Femur (tissue), 1 donor: ENCODE measurements around the gene CFAP54.
A peak's percentile ranks its signal among the peaks of the same experiment; 100 is the strongest.
"Not testable (repeated sequence)": the region's sequence is repeated elsewhere in the genome, so short reads cannot be mapped to it uniquely, and the experiment has no call there.

ENCODE experiments used
- DNase-seq: peaks from one replicate; pipeline ENCODE4 v3.0.0-alpha.2; 2017

Gene CFAP54

DNA sequence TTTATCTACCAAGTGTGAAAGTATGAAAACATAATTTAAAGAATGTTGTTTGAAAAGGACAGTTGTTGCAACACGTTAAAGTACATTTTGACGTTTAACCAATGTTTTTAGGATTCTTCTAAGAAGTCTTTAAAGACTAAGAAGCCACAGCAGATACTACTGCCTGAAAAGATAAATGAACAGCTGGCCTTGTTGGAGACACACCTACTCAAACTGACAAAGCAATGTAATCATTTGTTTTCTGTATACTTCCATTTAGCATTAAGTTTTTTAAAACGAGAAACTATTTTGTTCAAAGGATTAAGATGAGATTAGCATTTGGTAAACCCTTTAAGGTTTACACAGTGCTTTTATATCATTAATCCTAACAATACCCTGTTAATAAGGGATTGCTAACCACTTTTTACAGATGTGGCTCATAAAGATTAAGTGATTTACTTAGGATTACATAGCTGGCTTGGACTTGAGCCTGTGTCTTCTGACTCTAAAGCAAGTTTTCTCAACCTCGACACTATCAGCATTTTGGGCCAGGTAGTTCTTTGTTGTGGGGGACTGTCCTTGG is 134.4 kb downstream of the CFAP54 start:
- DNase-seq: no peak

DNA sequence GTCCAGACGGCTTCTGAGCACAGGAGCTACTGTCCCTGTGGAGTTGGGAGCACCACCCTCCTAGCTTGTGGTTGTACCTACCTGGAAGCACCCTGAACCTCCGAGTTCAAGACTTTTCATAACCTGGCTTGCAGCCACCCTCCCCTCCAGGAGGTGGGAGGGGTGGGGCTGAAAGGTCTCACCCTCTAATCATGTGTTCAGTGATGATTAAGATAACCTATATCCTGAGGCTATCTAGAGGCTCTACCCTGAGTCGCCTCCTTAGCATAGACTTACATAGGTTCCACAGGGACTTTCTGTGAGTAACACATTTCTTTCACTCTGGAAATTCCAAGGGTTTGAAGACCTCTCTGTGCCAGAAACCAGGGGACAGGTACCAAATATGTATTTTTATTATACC is 146.5 kb downstream of the CFAP54 start:
- DNase-seq: no peak

DNA sequence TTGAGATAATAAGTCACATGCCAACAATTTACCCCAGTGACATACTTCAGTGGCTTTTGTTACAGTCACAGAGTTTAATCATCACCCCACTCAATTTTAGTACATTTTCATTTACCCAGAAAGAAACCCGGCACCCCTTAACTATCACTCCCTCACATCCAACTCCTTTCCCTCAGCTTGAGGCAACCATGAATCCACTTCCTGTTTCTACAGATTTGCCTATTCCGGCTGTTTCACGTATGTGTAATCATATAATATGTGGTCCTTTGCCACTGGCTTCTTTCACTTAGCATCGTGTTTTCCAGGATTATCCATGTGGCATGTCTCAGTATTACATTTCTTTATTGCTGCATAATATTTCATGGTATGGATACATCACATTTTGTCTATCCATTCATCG is 147.5 kb downstream of the CFAP54 start:
- DNase-seq: no peak

DNA sequence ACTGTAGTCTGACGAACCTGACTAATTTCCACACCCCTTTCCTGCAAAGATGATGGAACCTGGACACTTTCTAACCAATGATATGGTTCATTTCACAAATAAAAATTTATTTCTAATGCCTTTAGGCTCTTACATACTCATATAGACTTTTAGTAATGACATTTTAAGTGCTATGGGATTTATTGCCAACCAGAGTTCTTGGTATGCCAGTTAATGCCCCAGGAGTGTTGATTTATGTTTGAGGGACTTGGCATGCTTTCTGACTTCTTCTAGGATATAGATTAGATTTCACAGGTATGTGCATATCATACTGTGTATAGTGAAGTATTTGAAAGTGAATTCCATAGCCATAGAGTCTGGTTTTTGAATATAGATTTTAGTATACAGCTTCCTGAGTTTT is 159.5 kb downstream of the CFAP54 start:
- no peak for DNase-seq

DNA sequence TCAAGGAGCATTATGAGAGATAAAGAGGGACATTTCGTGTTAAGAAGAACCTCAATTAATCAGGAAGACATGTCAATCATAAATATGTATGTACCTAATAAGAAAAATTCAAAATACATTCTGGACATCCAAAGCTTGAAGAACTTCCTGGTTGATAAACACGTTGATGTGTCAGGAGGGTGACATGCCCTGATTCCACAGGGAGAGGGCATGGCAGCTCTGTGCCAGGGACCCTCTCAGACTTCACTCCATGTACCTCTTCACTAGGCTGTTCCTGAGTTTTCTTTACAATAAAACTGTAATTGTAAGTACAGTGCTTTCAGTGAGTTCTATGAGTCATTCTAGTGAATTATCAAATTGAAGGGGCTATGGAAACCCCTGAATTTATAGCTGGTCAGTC is 163.5 kb downstream of the CFAP54 start:
- no peak for DNase-seq

DNA sequence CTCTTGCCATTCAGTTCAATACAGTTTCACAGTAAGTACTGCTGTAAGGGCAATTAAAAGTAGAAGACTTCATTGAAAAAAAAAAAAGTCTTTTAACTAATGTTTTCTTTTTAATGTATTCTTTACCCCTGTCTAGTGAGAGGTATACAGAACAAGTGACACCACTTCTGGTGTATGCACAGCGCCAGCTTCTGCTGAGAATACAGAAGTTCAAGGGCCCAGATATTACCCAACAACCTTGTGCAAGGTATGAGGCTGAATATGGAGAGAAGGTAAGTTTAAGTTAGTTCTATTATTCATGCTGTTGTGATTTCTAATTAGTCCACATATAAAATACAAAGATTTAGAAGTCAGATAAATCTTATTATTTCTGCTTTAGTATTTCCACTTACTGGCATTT is 168.7 kb downstream of the CFAP54 start:
- DNase-seq: no peak

DNA sequence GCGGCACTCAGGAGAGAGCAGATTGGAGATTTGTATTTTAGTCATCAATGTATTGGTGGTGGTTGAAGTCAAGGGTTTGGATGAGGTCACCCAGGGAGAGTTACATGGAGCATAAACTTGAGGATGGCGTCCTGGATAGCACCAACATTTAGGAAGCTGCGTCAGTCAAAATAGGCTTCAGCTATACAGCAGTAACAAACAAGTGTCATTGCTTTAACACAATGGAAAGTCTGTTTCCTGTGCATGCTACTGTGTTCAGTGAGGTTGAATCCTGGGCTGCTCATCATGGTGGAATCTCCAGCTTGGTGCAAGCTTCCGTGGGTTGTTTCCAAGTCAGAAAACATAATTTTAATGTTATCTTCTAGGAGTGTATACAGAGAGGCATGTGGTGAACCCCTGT is 180.4 kb downstream of the CFAP54 start:
- DNase-seq: no peak

DNA sequence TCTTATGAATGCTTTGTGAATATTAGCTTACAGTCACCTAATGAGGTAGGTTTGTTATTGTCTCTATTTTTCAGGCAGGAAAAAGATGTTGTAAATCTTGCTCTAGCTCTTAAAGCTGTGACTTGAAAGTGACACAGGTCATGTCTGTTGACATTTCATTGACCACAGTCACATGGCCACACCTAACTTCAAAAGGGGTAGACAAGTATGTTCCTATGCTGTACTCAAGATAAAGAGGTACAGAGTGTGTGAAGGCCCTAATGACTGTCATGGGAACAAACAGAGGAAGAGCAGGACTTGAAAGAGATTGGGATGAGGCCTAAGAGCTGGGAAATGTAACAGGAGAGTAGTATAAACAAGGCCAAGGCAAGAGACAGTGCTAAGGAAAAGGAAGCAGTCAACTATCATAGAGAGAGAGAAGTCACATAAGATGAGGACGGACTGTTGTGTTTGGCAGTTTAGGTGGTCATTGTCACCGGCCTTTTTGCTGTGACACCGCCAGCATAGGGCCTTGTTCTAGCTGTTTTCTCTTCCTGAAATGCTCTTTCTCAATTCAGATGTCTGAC is 181.0 kb downstream of the CFAP54 start:
- no peak for DNase-seq

DNA sequence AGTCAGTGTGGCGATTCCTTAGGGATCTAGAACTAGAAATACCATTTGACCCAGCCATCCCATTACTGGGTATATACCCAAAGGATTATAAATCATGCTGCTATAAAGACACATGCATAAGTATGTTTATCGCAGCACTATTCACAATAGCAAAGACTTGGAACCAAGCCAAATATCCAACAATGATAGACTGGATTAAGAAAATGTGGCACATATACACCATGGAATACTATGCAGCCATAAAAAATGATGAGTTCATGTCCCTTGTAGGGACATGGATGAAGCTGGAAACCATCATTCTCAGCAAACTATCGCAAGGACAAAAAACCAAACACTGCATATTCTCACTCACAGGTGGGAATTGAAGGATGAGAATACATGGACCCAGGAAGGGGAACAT is 186.1 kb downstream of the CFAP54 start:
- not testable (repeated sequence) for DNase-seq

DNA sequence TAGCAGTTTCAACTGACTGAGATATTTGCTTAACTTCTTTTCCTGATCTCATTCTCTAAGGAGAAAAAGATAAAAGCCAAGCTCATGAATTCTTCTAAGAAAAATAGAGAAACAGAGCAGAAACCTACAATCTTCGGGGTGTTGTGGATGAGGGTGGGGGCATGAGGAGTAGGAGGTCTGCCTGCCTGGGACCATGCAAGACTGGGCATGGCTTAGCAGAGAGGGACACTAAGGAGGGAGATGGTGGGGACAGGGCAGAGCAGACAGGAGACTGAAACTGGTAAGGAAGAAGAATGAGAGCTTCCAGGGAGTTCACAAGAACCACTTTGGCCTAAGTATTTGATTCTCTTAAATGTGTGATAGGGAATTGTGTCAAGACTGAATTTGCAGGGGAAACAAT is 188.0 kb downstream of the CFAP54 start:
- no peak for DNase-seq

DNA sequence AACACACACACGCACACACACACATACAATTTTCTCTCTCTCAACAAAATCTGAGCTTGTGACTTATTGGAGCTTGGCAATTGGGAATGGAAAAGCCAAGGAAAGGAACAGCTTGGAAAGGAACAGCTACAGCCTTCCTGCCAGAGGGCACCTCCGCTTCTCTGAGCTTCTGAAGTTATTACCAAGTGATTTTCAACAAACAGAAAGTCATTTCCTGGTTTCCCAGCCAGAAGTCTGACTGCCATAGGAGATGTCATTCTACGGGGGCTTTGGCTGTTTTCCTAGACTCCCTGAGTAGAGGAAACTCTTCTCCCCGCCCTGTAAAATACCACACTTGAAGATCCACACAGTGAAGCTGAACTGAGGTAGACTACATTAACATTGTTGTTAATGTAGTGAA is 198.3 kb downstream of the CFAP54 start:
- DNase-seq: peak; percentile 19

DNA sequence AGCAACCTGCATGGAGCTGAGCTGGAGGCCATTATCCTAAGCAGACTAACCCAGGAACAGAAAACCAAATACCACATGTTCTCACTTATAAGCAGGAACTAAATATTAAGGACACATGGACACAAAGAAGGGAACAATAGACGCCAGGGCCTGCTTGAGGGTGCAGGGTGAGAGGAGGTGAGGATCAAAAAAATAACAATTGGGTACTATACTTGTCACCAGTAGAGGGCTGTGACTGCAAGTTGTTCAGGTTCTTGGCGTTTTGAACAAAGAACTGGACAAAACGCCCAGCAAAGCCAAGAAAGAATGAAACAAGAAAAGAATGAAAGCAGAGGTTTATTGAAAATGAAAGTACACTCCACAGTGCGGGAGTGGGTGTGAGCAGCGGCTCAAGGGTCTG is 209.1 kb downstream of the CFAP54 start:
- no peak for DNase-seq

DNA sequence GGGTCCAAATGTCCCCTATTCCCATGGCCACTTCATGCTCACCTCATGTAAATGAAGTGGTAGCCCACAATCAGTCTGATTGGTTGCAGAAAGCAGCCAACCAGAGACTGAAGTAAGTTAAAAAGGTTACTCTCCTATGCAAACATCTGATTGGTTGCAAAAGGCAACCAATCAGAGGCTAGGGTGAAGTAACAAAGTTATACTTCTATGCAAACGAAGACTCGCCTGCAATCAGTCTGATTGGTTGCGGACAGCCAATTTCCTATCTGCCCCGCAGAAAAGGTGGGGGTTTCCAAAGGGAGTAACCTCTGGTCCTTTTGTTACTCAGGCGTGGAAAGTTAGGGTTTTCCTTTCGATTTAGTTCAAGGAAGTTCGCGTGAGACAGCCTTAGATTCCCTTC is 209.6 kb downstream of the CFAP54 start:
- DNase-seq: no peak

DNA sequence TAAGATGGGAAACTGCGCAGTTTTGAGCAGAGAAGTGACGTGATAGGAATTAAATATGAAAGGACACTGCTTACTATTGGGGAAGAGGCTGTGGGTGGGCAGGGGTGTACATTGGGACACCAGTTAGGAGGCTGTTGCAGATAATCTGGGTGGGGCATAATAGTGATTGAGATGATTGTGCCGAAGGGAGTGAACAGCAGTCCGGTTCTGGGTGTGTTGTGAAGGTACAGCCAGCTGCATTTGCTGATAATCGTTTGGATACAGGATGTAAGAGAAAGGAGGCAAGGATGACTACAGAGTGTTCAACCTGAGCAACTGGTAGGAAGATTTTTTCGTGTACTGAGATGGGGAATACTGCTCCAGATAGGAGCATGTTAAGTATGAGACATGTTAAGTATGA is 212.5 kb downstream of the CFAP54 start:
- DNase-seq: no peak

DNA sequence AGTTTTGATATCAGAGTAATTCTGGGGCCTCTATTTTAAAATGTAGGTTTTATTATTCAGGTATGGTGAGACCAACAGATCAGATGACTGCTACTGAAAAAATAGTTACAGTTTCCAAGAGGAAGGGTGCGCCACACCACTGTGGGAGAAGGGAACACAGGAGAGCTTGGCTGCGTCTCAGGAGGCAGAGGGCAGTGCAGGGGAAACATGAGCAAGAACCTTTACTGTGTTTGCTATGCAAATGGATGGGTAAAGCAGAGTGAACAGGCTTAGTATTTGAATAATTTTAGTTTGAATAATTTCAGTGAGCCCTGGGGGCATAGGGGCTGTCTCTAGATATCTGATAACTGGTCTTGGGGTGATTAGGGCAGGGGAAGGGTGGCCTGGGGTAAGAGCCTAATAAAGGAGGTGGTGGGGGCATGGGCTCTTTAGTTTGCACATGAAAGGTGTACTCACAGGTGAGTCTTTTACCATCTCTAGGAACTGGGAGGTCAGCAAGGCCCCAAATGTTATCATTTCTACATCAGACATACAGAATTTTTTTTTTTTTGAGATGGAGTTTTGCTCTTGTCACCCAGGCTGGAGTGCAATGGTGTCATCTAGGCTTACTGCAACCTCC is 220.9 kb downstream of the CFAP54 start:
- DNase-seq: no peak

DNA sequence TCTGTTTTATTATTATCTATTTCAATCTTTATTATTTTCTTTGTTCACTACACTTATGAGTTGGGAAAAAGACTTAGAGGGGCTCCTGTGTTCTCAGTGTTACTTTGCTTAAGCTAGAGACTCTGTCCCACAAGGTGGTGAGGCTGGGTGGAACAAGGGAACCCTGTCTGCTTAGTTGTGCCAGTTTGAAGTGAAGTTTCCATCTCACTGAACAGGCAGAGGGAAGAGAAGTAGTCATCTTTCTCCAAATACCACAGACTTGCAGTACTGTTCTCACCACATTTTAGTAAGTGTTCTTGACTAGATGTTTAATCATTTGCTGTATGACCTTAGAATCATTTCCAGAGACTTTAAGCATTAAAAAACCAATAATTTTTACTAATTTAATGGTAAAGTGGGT is 222.0 kb downstream of the CFAP54 start:
- DNase-seq: no peak

DNA sequence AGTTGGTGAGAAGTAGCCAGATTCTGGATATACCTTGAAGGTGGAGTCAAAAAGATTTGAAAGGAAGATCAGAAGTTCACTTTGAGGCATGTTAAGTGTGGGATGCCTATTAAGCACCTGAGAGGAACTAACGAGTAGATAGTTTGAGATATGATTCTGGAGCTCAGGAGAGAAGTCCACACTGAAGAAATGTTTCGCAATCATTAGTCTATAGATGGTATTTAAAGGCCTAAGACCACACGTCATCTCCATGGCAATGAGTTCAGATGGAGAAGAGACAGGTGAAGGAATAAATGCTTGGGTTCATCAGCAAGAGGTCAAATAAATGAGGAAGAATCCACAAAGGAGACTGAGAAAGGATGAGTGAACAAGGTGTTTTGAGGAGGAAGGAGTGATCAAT is 224.8 kb downstream of the CFAP54 start:
- no peak for DNase-seq

DNA sequence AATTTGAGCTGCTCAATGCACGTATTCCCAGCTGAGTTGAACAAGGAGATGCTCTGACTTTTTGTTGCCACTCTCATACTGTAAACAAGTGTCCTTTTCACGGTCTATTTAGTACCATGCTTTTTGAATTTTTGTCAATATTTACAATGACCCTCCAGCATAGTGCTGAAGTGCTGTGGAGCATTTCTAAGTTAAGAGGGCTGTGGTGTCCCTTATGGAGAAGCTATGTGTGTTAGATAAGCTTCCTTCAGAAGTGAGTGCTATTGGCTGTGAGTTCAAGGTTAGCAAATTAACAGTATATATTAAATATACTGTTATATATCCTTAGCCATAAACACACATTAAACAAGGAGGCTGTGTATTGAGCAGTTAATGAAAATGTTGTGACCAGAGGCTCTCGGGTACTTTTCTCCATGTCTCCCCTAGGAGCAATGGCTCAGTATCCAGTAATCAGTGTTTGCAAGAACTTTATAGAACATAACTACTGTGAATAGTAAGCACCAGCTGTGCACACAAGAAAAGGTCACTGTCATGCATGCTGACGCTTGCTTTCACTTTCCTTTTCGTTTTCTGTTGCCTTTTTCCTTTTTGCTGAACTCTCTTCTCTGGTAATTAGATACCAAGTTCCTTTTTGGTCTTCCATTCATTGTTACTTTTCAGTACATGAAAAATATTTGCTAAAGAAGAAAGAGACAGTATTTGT is 230.4 kb downstream of the CFAP54 start:
- DNase-seq: no peak

DNA sequence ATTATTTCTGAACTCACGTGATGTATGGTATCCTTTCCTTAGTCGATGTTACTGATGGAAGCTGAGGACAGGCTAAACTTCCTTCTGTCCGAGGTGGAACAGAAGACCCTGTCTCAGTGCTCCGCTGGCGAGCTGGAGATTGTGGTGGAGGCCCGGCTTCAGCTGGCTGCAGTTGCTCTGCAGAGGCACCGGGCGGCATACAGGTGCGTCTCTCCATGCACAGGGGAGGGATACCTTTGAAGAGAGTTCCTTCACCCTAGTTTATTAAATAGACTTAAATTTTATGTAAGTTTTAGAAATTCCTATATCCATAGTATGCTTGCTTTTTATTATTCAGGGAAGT is 231.0 kb downstream of the CFAP54 start:
- DNase-seq: no peak

DNA sequence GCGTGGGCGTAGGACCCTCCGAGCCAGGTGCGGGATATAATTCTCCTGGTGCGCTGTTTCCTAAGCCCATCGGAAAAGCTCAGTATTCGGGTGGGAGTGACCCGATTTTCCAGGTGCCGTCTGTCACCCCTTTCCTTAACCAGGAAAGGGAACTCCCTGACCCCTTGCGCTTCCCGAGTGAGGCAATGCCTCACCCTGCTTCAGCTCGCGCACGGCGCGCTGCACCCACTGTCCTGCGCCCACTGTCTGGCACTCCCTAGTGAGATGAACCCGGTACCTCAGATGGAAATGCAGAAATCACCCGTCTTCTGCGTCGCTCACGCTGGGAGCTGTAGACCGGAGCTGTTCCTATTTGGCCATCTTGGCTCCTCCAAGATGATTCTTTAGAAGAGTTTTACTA is 240.1 kb downstream of the CFAP54 start:
- DNase-seq: not testable (repeated sequence)

DNA sequence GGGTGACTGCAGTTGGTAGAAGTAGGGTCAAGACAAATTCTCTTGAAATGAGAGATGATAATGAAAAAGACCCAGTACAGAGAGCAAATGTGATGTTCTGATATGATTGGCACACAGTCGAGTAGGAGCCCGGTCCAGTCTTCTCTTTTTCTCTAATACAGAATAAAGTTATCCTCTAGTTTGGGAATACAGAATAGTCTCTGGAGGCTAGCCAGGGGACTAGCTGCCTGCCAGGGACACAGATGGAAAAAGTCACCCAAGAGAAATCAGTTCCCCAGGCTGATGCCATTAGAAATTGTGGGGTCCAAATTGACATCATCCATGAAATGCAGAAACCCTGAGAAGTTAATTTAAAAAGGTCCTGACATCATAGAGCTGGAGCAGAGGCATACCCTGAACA is 240.5 kb downstream of the CFAP54 start:
- DNase-seq: no peak

DNA sequence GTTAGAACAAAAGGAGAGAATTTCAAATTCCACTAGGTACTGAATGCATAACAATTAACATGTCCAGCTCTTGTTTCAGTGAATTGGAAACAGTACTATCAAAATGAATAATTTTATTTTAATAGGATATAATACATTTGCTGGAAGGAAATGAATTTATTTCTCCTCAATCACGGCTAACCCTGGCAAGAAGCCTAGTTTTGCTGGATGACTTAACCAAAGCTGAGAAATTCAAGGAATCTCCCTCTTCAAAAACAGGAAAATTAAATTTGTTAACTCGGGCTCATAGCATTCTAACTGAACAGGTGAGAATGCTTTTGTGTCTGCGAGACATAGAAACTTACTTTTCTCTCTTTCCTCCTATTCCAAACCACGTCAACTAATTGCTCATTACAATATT is 254.2 kb downstream of the CFAP54 start:
- no peak for DNase-seq

DNA sequence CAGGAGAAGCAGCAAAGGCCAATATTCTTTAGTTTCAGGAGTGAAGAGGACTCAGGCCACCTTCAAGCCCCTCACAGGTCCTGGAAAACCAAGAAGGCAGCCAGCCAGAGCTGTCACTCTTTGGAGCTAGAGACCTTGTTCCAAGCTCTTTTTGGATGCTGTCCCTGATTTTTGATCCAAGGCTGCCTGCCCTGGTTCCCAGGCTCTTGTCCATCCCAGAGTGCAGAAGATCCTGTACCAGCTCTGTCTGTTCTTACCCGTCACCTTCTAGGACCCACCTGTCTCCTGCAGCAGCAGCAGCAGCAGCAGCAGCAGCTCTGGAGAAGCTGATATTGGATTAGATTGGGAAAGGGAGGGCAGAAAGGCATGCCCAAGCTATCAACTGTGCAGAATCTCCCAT is 260.6 kb downstream of the CFAP54 start:
- DNase-seq: no peak

DNA sequence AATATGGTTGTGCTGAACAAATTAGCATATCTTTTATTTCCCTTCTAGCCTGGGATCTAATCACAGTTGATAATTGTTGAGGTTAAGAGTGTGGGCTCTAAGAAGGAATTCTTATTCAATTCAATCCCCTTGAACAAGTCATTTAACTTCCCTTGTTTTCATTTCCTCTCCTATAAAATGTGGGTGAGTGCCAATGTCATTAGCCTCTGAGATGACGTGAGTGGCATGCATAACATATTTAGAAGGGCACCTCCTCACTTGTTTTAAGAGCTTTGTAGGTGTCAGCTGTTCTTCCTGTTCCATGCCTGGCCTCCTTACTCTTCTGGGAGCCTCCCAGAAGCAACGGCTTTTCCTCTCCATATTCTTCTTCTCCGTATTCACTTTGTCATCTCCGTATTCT is 262.2 kb downstream of the CFAP54 start:
- no peak for DNase-seq

DNA sequence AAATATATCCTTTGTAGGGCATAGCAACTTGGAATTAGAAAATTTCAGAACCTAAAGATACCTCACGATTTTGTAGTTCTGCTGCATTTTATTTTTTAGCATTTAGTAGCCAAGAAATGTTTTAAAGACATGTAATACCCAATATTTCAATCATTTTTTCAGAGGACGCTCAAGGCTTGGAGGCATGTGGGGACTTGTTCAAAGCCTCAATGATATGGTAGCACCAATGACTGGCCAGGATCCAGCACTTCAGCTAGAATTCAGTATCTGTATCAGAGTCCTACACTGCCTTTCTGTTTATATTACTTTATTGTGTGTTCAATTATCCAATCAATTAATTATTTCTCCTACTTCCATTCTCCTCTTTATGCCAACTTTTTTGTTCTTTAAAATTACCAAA is 262.8 kb downstream of the CFAP54 start:
- DNase-seq: no peak
